ENCODE results near the gene OR4K2. TPM values are rescaled to one million over a fixed set of nuclear protein-coding genes. Genes with fewer than 3 reads are reported as not detected.
"Not testable (repeated sequence)": the region's sequence is repeated elsewhere in the genome, so short reads cannot be mapped to it uniquely, and the experiment has no call there.

OR4K2 gene
- total RNA-seq: not detected in 2 replicates

- DNase-seq (ENCODE audit: low read depth in 2 of 2): no peak
Measured at GRCh38 chr14:19874842-19875241, at the start of gene OR4K2. Gene OR4K2 (plus strand): TSS chr14:19875142. CDS start chr14:19876268, 1,126 bp downstream.

GRCh38 chr14:19827626-19828244, 47.2 kb upstream of the OR4K2 start:
- not testable (repeated sequence) for DNase-seq (ENCODE audit: low read depth in 2 of 2)

- DNase-seq (ENCODE audit: low read depth in 2 of 2): no peak
Measured at GRCh38 chr14:19828314-19828713, 46.6 kb upstream of the OR4K2 start.

- DNase-seq (ENCODE audit: low read depth in 2 of 2): not testable (repeated sequence)
Measured at GRCh38 chr14:19834203-19834848, 40.6 kb upstream of the OR4K2 start.

GRCh38 chr14:19838433-19838832, 36.5 kb upstream of the OR4K2 start:
- DNase-seq (ENCODE audit: low read depth in 2 of 2): no peak

- DNase-seq (ENCODE audit: low read depth in 2 of 2): no peak
Measured at GRCh38 chr14:19851365-19851764, 23.6 kb upstream of the OR4K2 start.

- not testable (repeated sequence) for DNase-seq (ENCODE audit: low read depth in 2 of 2)
Measured at GRCh38 chr14:19866061-19866669, 8.8 kb upstream of the OR4K2 start.

- DNase-seq (ENCODE audit: low read depth in 2 of 2): no peak
Measured at GRCh38 chr14:19873178-19873577, 1.8 kb upstream of the OR4K2 start.

GRCh38 chr14:19878029-19878642, 3.2 kb downstream of the OR4K2 start:
- peak; percentile 23 to 41 for DNase-seq (ENCODE audit: low read depth in 2 of 2)

GRCh38 chr14:19895282-19895681, 20.3 kb downstream of the OR4K2 start:
- DNase-seq (ENCODE audit: low read depth in 2 of 2): no peak

- no peak for DNase-seq (ENCODE audit: low read depth in 2 of 2)
Measured at GRCh38 chr14:19900999-19901398, 26.1 kb downstream of the OR4K2 start.

- DNase-seq (ENCODE audit: low read depth in 2 of 2): no peak
Measured at GRCh38 chr14:19902409-19902808, 27.5 kb downstream of the OR4K2 start.

- no peak for DNase-seq (ENCODE audit: low read depth in 2 of 2)
Measured at GRCh38 chr14:19906665-19907064, 31.7 kb downstream of the OR4K2 start.

- no peak for DNase-seq (ENCODE audit: low read depth in 2 of 2)
Measured at GRCh38 chr14:19911114-19911513, 36.2 kb downstream of the OR4K2 start.

GRCh38 chr14:19917243-19917642, 42.3 kb downstream of the OR4K2 start:
- DNase-seq (ENCODE audit: low read depth in 2 of 2): no peak

- no peak for DNase-seq (ENCODE audit: low read depth in 2 of 2)
Measured at GRCh38 chr14:19917955-19918518, 43.1 kb downstream of the OR4K2 start.

- no peak for DNase-seq (ENCODE audit: low read depth in 2 of 2)
Measured at GRCh38 chr14:19918553-19919264, 43.8 kb downstream of the OR4K2 start.

- DNase-seq (ENCODE audit: low read depth in 2 of 2): no peak
Measured at GRCh38 chr14:19920021-19920657, 45.2 kb downstream of the OR4K2 start, which contains the start of gene OR4K5. Gene OR4K5 (plus strand): TSS chr14:19920607. CDS start chr14:19920607, 0 bp downstream.

- DNase-seq (ENCODE audit: low read depth in 2 of 2): no peak
Measured at GRCh38 chr14:19930617-19931016, 55.7 kb downstream of the OR4K2 start, which contains the start of gene OR4K1. Gene OR4K1 (plus strand): TSS chr14:19930917. CDS start chr14:19935667, 4,750 bp downstream.

Data from lung microvascular endothelial cell (primary cell).